Activated CD4-positive, alpha-beta T cell treated with anti-CD3 and anti-CD28 coated beads, Interleukin-10, Interleukin-2, amounts not matched to agents 100 ng/mL and 50 ng/mL, durations not matched to agents 16 hours and 8 hours (primary cell): ENCODE data around the gene TBXA2R.
A peak's percentile ranks its signal among the peaks of the same experiment; 100 is the strongest.

Experiments used
- DNase-seq: peaks from one replicate; pipeline ENCODE4 v3.0.0-alpha.2; 2020

TBXA2R gene

GRCh38 chr19:3618811-3619630, 12.3 kb upstream of the TBXA2R start:
- DNase-seq, result no peak

DNA sequence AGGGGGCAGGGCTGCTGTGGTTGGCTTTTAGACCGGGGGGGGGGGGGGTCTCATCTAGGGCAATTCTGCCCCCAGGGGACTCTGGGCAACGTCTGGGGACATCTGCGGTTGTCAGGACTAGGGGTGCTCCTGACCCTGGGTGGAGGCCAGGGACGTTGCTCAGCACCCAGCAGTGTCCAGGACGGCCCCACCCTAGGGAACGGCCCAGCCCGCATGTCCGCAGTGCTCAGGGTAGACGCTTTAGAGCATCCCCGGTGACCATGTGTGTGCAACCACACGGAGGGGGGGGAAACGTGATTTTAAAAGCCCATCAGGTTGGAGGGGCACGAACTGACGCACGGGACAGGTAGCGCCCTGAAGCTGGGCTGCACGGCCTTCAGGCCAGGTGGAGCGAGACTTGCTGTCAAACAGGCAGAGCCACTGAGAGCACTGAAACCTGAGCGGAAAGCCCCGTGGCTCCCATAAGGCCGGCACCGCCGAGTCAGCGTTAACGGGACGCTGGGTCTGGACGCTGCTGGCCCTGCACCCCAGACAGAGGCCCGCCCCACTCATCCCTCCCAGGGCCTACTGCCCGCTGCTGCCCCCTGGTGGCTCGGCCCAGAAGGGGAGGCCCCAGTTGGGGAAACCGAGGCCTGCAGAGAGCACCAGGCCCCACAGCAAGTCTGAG, 11.6 kb upstream of the TBXA2R start:
- DNase-seq, result peak; percentile 56

DNA sequence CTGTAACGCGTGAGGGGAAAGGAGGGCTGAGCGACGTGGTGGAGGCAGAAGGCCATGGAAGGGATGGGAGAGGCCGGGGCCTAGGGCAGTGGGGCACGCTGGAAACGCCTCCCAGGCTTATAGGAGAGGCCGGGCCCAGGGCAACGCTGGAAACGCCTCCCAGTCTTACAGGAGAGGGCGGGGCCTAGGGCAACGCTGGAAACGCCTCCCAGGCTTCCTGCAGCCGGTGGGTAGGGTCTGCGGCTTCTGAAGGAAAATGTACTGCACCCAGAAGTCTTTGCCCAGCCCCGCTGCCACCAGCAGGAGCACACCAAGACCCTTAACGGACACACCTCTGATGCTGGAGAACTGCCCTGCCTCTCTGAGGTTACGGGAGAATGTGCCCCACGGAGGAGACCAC, 10.8 kb upstream of the TBXA2R start:
- DNase-seq, result peak; percentile 27

DNA sequence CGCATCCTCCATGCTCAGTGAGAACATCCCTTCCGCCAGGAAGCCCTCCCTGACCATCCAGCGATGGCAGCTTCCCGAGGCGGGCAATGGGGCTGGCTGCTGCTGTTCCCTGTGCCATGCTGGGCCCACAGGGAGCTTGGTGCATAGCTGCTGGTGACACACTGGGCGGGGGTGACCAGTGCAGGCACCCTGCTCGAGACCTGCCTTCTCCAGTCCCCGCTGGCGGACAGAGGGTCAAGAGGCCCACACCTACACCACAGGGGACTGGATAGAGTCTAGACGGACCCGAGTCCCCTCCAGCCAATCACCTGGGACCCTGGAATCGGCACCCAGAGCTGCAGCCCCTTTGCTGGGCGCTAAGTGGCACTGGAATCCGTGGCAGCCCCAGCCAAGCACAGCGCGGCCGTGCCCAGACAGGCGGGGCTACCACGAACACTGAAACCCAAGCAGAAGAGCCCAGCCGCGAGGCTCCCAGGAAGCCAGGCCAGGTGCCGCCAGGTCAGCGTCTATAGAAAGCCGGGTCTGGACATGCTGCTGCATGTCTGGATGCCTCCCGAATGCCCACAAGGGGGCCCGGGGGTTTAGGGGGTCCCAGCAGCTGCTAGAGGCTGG, 9.0 kb upstream of the TBXA2R start:
- no peak for DNase-seq

DNA sequence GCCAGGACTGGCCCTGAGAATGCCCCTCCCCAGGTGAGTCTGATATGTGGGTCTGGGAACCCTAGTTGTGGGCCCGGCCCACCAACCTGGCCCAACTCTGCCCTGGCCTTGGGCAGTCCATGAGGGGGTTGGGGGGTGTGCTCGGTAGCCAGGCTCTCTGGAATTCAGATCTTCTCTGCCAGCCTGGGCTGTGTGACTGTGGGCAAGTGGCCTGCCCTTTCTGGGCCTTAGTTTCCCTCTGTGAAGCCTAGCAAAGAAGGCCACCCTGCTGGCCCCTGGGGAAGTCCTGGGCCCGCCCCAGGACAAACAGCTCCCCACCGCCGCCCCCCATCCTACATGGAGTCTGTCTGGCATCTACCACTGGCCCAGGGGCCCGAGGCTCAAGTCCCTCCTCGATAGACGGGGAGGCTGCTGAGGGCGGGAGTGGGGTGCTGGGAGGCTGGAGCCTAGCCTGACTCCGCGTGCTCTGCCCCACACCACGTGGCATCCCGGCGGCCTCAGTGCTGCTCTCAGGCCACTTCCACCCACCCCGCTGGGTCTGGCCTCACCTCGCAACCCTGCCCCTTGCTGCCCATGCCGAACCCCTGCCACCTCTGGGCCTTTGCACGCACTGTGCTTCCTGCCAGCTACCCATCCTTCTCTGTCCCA, 8.3 kb upstream of the TBXA2R start:
- DNase-seq, result no peak

- DNase-seq, result no peak
These were observed 7.4 kb upstream of the TBXA2R start for GRCh38 chr19:3613818-3614661.

DNA sequence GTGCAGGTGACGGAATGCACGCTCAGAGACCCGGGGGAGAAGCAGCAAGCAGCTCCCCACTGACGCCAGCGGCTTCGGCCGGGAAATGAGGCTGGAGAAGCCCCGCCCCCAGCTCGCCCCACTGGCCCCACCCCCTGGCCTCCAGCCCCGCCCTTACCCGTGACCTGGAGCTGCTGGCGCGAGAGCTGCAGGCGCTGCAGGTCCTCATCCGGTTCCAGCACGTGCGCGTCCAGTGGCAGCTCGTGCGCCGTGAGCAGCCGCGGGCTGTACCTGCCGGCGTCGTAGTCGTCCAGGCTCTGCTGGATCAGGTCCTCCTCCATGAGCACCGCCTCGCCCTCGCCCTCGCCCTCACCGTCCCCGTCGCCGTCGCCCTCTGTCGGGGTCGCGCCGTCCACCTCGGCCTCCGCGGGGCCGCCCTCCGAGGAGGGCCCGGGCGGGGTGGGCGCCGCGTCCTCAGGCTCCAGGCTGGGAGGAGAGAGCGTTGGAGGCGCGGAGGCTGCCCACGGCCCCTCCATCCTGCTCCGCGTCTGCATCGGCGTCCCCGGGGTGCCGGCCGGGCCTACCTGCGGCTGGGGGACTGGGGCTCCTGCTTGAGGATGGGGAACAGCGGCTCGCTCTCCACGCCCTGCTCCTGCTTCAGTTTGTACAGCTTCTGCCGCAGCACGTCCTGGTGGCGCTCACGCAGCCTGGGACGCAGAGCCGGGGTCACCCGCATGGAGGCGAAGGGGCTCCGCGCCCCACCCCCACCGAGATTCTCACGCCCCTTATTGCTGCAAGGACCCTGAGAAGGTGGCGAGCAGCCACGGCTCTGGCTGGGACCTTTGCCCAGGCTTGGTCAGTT, 6.4 kb upstream of the TBXA2R start:
- no peak for DNase-seq

DNA sequence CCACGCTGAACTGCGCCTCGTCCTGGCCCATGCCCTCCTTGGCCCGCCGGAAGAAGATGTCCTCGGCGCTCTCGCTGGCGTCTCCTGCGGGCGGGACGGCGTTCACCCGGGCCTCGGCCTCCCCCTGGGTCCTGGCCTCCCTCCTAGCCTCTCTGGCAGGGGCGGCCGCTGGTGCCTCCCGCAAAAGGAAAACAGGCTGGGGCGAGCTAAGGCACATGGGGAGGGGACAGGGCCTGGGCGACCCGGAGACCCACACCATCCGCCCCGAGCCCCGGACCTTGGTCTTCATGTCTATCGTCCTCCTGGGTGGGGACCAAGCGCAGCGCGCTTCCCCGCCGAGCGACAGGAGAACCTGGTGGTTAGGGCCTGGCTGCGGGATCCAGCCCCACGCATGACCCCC, 5.7 kb upstream of the TBXA2R start:
- DNase-seq, result no peak

DNA sequence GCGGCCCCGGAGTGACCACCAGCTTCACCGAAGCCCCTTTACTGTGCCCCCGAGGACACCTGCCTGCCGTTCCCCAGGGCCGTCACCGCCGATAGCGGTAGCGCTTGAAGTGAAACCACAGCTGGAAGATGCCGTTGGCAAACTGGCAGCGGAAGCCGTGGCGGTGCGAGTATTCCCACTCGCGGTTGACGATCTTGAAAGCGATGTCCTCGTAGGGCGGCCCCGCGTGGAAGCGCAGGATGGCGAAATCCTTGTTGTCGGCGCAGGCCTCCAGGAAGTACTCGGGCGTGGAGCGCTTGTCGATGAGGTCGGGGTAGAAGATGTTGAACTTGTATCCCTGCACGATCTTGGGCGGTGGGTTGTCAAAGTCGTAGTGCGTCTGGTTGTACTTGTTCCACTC, 5.2 kb upstream of the TBXA2R start:
- no peak for DNase-seq

DNA sequence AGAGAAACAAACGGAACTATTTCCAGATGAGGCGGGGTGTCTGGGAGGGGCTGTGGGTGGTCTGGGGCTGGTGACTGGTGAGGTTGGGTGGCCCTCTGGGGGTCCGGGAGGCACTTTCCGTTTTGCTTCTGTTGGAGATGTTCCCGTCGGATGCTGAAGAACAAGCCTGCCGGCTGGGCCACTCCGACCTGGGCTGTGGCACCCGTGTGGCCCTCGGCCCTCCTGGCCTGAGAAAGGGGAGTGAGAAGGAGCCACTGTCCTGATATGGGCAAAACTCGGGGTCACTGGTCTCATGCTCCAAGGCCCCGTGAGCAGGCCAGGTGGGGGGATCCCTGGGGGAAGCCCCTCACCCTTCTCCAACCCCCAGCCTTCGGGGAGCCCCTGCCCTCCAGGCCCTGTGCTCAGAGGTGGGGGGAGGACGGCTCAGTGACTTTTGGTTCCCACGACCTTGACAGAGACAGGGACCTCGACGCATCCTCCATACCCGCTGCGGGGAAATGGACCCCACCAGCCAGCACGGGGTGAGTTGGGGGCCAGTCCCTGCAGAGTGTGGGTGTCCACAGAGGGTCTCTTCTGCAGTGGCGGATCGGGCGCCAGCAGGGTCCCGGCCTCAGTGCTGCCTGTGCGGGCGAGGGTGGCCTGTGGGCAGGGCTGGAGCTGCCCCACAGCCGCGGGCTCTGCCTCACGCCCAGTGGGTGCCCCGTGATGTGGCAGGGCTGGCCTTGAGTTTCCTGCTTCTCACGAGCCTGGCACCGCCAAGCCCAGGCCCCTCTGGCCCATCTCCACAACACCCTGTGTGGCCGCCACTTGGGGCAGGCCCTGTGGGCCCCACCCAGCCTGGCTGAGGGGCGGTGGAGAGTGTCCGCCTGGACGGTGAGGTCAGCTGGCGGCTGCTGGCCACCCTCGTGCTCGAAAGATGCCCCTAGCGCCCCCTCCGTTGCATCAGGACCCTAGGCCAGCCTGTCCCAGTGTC, 4.4 kb upstream of the TBXA2R start:
- no peak for DNase-seq

GRCh38 chr19:3609779-3610719, 3.4 kb upstream of the TBXA2R start:
- DNase-seq, result no peak

DNA sequence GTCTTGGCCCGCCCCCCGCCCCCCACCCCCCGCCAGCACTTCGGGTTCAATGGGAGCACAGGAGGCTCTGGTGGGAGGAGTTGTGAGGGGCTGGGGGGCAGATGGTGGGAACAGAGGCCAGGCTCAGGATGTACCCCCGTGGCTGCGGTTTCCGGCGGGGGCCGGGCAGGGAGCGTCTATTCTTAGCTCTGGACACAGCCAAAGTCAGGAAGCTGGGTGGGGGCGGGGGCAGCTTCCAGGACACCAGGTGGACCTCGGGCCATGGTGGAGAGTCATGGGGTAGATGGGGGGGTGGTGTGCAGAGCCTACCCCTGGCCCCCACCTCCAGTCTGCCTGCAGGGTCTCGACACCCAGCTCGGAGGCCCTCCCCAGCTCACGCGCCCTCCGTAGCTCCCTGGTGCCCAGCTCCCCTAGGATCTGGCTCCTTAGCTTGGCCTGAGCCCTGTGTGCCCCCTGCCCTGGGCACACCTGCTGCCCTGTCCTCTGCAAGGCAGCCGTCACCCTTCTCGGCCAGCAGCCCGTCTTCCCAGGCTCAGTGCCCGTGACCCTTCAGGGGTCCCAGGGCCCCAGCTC, 2.2 kb upstream of the TBXA2R start:
- DNase-seq, result no peak

GRCh38 chr19:3608079-3608641, 1.5 kb upstream of the TBXA2R start:
- DNase-seq, result no peak

DNA sequence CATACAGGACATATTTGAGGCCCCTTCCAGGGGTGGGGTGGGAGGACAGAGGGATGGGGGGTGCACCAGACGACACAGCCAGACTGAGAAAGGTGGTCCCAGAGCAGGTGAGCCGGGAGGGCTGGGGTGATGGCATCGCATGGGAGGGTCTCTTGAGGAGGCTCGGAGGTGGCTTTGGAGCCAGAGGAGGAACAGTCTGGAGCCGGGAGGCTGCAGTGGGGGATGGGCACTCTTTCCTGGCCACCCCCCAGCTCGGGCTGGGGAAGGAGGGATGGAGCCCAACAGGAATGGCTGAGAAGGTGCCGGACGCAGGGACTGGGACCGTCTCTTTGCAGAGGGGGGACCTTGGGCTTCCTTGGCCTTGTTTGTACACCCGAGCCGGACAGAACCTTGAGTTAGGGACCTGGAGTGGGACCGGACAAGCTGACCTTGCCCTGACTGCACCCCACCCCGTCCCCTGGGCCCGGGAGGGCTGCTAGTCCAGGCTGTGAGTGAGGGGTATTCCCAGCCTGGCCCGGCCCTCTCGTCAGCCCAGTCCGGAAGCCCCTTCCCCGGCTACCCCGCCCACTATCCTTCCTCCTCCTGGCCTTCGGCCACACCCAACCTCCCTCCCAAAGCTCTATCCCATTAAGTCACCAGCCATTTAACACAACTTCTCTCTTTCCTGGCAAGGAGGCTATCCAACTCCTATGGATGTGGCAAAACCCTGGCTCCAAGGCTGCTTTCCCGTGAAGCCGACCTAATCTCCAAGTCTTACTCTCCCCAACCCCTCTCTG, 816 bp upstream of the TBXA2R start:
- DNase-seq, result no peak

DNA sequence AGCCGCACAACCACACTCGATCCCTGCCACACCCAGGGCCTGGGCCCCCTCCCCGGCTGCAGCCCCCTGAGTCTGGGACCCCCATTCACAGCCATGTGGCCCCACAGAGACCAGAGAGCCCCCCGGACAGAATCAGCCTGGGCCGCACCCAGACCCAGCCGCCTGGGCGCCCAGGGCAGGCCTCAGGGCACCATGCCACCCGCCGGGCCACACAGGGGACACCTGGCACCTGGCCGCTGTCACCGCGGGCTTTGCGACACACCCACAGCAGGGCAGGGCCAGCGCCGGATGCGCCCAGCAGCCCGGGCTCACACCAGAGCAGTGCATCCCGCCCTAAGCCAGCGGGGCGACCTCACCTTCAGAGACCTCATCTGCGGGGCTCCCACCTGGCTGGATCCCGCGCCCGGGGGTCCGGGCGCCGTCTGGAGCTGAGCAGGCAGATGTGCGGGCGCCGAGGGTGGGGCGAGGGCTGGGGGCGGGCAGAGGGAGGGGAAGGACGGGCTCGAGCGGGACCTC, 443 bp downstream of the TBXA2R start:
- DNase-seq, result no peak

DNA sequence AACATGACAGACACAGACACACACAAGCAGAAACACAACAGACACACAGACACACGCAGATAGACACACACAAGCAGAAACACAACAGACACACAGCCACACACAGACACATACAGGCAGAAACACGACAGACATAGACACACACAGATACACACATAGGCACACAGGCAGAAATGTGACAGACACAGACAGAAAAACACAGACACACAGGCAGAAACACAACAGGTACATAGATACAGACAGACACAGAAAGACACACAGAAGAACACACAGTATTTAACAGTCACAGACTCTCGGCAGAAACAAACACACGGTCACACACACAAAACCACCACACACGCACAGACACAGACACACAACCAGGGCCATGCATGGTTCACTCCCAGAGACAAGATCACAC, 905 bp downstream of the TBXA2R start:
- no peak for DNase-seq

GRCh38 chr19:3605361-3605760, 1.3 kb downstream of the TBXA2R start:
- no peak for DNase-seq

- no peak for DNase-seq
These were observed 1.7 kb downstream of the TBXA2R start for GRCh38 chr19:3604987-3605343.
